Fibroblast of lung (primary cell): ENCODE data around the gene PIK3CD. TPM values are rescaled to one million over a fixed set of nuclear protein-coding genes. Genes with fewer than 3 reads are reported as not detected.

Source experiments
- DNase-seq, 2 donors: peaks; one replicate each; pipeline versions ENCODE4 v3.0.0 to v3.0.0-alpha.2; 2010; ENCODE audit warnings: low read depth in 2 of 2
- H2AFZ ChIP-seq: 2 replicates; pipeline ENCODE4 v1.5.1; 2012; ENCODE audit warnings: low read length, control low read depth, inconsistent platforms
- H3K27ac ChIP-seq: 2 replicates; pipeline ENCODE4 v1.5.1; 2011; ENCODE audit warnings: low read length, control low read depth; ENCODE audit not compliant: insufficient read depth
- H3K27me3 ChIP-seq: 2 replicates; pipeline ENCODE4 v1.5.1; 2011; ENCODE audit warnings: mild to moderate bottlenecking, low read length; ENCODE audit not compliant: control insufficient read depth, insufficient read depth
- H3K36me3 ChIP-seq: 2 replicates; pipeline ENCODE4 v1.5.1; 2011; ENCODE audit warnings: low read length; ENCODE audit not compliant: control insufficient read depth, insufficient read depth
- H3K4me1 ChIP-seq: 2 replicates; pipeline ENCODE4 v1.5.1; 2011; ENCODE audit warnings: low read length; ENCODE audit not compliant: control insufficient read depth, insufficient read depth; ENCODE audit errors: extremely low read depth
- H3K4me2 ChIP-seq: 2 replicates; pipeline ENCODE4 v1.5.1; 2011; ENCODE audit warnings: low read length, control low read depth; ENCODE audit not compliant: insufficient read depth; ENCODE audit errors: extremely low read depth
- H3K4me3 ChIP-seq, 4 experiments: fragments of 200-600 bp in 1 of 4; sonication (generic) in 1 of 4; replicated peaks in 1 of 4; 2 replicates each; pipeline ENCODE4 v1.5.1; 2011 to 2016; ENCODE audit warnings: low read length in 4 of 4, low read depth in 3 of 4, mild to moderate bottlenecking in 3 of 4, control low read depth in 2 of 4, inconsistent platforms in 1 of 4, mixed read lengths in 1 of 4; ENCODE audit not compliant: insufficient read depth in 1 of 4; ENCODE audit errors: control extremely low read depth in 1 of 4
- H3K79me2 ChIP-seq: 2 replicates; pipeline ENCODE4 v1.5.1; 2012; ENCODE audit warnings: mild to moderate bottlenecking, low read length, inconsistent platforms; ENCODE audit not compliant: control insufficient read depth, insufficient read depth
- H3K9ac ChIP-seq: 2 replicates; pipeline ENCODE4 v1.5.1; 2011; ENCODE audit warnings: mild to moderate bottlenecking, low read length, control low read depth; ENCODE audit not compliant: insufficient read depth
- H3K9me3 ChIP-seq: 2 replicates; pipeline ENCODE4 v1.5.1; 2012; ENCODE audit warnings: low read depth, low read length; ENCODE audit not compliant: control insufficient read depth, insufficient read depth
- H4K20me1 ChIP-seq: 2 replicates; pipeline ENCODE4 v1.5.1; 2011; ENCODE audit warnings: low read length; ENCODE audit not compliant: control insufficient read depth, insufficient read depth; ENCODE audit errors: extremely low read depth
- CTCF ChIP-seq, 2 donors: IDR thresholded peaks in 1 of 2; conservative IDR thresholded peaks in 1 of 2; 1 replicate in 1 of 2; 2 replicates in 1 of 2; pipeline ENCODE4 v1.5.1; 2011 to 2012; ENCODE audit warnings: low read length in 2 of 2, control low read depth in 1 of 2, inconsistent platforms in 1 of 2, low read depth in 1 of 2, mild to moderate bottlenecking in 1 of 2
- EZH2 ChIP-seq: IDR thresholded peaks from 2 replicates; pipeline ENCODE4 v1.5.1; 2012; ENCODE audit warnings: low read length, control low read depth, mild to moderate bottlenecking; ENCODE audit errors: missing control alignments
- polyA plus RNA-seq, 2 donors: library from polyadenylated mRNA; depleted of rRNA in 1 of 2; stranded (reverse) in 1 of 2; unstranded in 1 of 2; fragments of >200 nt; gene quantifications; 2 replicates each; pipeline ENCODE4 v1.2.1, GENCODE V29; 2011 to 2012; ENCODE audit warnings: missing spikeins in 1 of 2
- total RNA-seq: library from RNA; depleted of rRNA; stranded (reverse); fragments of >200 nt; gene quantifications from 2 replicates; pipeline ENCODE4 v1.2.1, GENCODE V29; 2014

PIK3CD gene
- total and polyA plus RNA-seq, 2 donors (not counting 1 experiment from before 2014, with no cell fraction given): 2.8 to 6.4 TPM

- no peaks in the 10 kb centered on the region for H4K20me1 ChIP-seq
These were observed 104.0 kb downstream of the PIK3CD start for GRCh38 chr1:9755441-9755995.

GRCh38 chr1:9758559-9759121 is 107.1 kb downstream of the PIK3CD start:
- no peak overlapping the region for H3K9ac ChIP-seq
- H2AFZ ChIP-seq: no peak overlapping the region
- H3K79me2 ChIP-seq: no peaks in the 10 kb centered on the region
- H3K9me3 ChIP-seq: no peaks in the 10 kb centered on the region
- DNase-seq: no peak
- H3K27me3 ChIP-seq: no peaks in the 10 kb centered on the region
- no peak overlapping the region for H3K4me2 ChIP-seq
- no peaks in the 10 kb centered on the region for H3K36me3 ChIP-seq
- TF ChIP-seq EZH2 (no peak), CTCF (conservative IDR thresholded peaks at IDR 0.05 in 1 of 2, IDR thresholded peaks at IDR 0.05 in 1 of 2; ENCODE audit: low read depth in 1 of 2, low read length in 2 of 2) (no peak)
- H3K27ac ChIP-seq: no peak overlapping the region
- H3K4me1 ChIP-seq: peaks cover 2% of the 10 kb centered on the region
- H3K4me3 ChIP-seq: no peak overlapping the region
- H4K20me1 ChIP-seq: no peaks in the 10 kb centered on the region

More at GRCh38 chr1:9755441-9755995, 104.0 kb downstream of the PIK3CD start:
- H3K9me3 ChIP-seq: no peaks in the 10 kb centered on the region
- H3K27ac ChIP-seq: no peak overlapping the region
- no peaks in the 10 kb centered on the region for H3K79me2 ChIP-seq
- H3K9ac ChIP-seq: no peak overlapping the region
- no peaks in the 10 kb centered on the region for H3K27me3 ChIP-seq
- H3K4me2 ChIP-seq: no peak overlapping the region
- DNase-seq: peak in 1 of 2 donors; percentile 19
- H3K36me3 ChIP-seq: peaks cover 2% of the 10 kb centered on the region
- peaks cover 2% of the 10 kb centered on the region for H3K4me1 ChIP-seq
- TF ChIP-seq EZH2 (no peak), CTCF (conservative IDR thresholded peaks at IDR 0.05 in 1 of 2, IDR thresholded peaks at IDR 0.05 in 1 of 2; ENCODE audit: low read depth in 1 of 2, low read length in 2 of 2) (no peak)
- no peak overlapping the region for H2AFZ ChIP-seq
- no peak overlapping the region for H3K4me3 ChIP-seq

GRCh38 chr1:9759939-9760338 is 108.4 kb downstream of the PIK3CD start:
- no peak overlapping the region for H2AFZ ChIP-seq
- no peaks in the 10 kb centered on the region for H4K20me1 ChIP-seq
- peaks cover 2% of the 10 kb centered on the region for H3K4me1 ChIP-seq
- H3K27ac ChIP-seq: no peak overlapping the region
- TF ChIP-seq EZH2: no peak
- H3K27me3 ChIP-seq: no peaks in the 10 kb centered on the region
- H3K36me3 ChIP-seq: no peaks in the 10 kb centered on the region
- no peaks in the 10 kb centered on the region for H3K79me2 ChIP-seq
- no peak for DNase-seq
- no peak overlapping the region for H3K9ac ChIP-seq
- no peak overlapping the region for H3K4me2 ChIP-seq
- no peaks in the 10 kb centered on the region for H3K9me3 ChIP-seq
- no peak overlapping the region for H3K4me3 ChIP-seq
